SK-N-SH (cell line): ENCODE data around the gene LTB4R. TPM values are rescaled to one million over a fixed set of nuclear protein-coding genes. Genes with fewer than 3 reads are reported as not detected.

Experiments
- CTCF ChIA-PET: fragments of 300-600, 350-600 bp; formaldehyde crosslinking; extraction: SDS; loops from one replicate; lab custom pipeline; 2021; lab: Yijun Ruan, JAX
- POLR2A ChIA-PET: fragments of 350-600 bp; sonication (Branson Sonifier 250); formaldehyde crosslinking; extraction: SDS; loops from one replicate; lab custom pipeline; 2020; ENCODE audit warnings: antibody characterized with exemption, inconsistent platforms; lab: Yijun Ruan, JAX
- DNase-seq: peaks from one replicate; pipeline ENCODE4 v3.0.0; 2012
- H2AFZ ChIP-seq: fragments of 200-600 bp; sonication (generic); 2 replicates; pipeline ENCODE4 v1.8.1; 2016; ENCODE audit warnings: antibody characterized with exemption, mild to moderate bottlenecking, low read depth
- H3F3A ChIP-seq: fragments of 200-600 bp; sonication (generic); replicated peaks from 2 replicates; pipeline ENCODE3; 2016; ENCODE audit warnings: antibody characterized with exemption, mild to moderate bottlenecking; ENCODE audit not compliant: insufficient read depth
- H3K27ac ChIP-seq, 2 experiments: fragments of 200-500 bp in 1 of 2; fragments of 200-600 bp in 1 of 2; sonication (Bioruptor generic) in 1 of 2; sonication (generic), shearing (Covaris generic) in 1 of 2; 2 replicates each; pipeline versions ENCODE4 v1.5.1 to v1.6.1; 2014 to 2016; ENCODE audit warnings: low read depth in 2 of 2, inconsistent platforms in 1 of 2, low read length in 1 of 2, mild to moderate bottlenecking in 1 of 2, mixed read lengths in 1 of 2
- H3K27me3 ChIP-seq: fragments of 200-600 bp; sonication (generic), shearing (Covaris generic); 2 replicates; pipeline ENCODE4 v1.6.1; 2016; ENCODE audit warnings: mixed run types; ENCODE audit not compliant: insufficient read depth
- H3K36me3 ChIP-seq, 2 experiments: fragments of 200-500 bp in 1 of 2; fragments of 200-600 bp in 1 of 2; sonication (Bioruptor generic) in 1 of 2; sonication (generic) in 1 of 2; replicated peaks in 1 of 2; 2 replicates each; pipeline versions ENCODE3 to v1.5.1; 2014 to 2016; ENCODE audit warnings: low read length in 1 of 2, mild to moderate bottlenecking in 1 of 2; ENCODE audit not compliant: insufficient read depth in 2 of 2, control insufficient read depth in 1 of 2
- H3K4me1 ChIP-seq, 2 experiments: fragments of 200-500 bp in 1 of 2; fragments of 200-600 bp in 1 of 2; sonication (Bioruptor generic) in 1 of 2; sonication (generic), shearing (Covaris generic) in 1 of 2; 2 replicates each; pipeline versions ENCODE4 v1.5.1 to v1.6.1; 2014 to 2016; ENCODE audit warnings: low read depth in 1 of 2, low read length in 1 of 2, mixed run types in 1 of 2; ENCODE audit not compliant: insufficient read depth in 2 of 2, control insufficient read depth in 1 of 2
- H3K4me2 ChIP-seq: fragments of 200-600 bp; sonication (generic), shearing (Covaris generic); 2 replicates; pipeline ENCODE4 v1.6.1; 2017; ENCODE audit warnings: mixed run types
- H3K4me3 ChIP-seq, 2 experiments: fragments of 200-500 bp in 1 of 2; fragments of 200-600 bp in 1 of 2; sonication (Bioruptor generic) in 1 of 2; sonication (generic), shearing (Covaris generic) in 1 of 2; 2 replicates each; pipeline versions ENCODE4 v1.5.1 to v1.8.1; 2014 to 2016; ENCODE audit warnings: low read depth in 2 of 2, inconsistent platforms in 1 of 2, low read length in 1 of 2, mild to moderate bottlenecking in 1 of 2, mixed read lengths in 1 of 2, moderate library complexity in 1 of 2
- H3K79me2 ChIP-seq: fragments of 200-600 bp; sonication (generic); 2 replicates; pipeline ENCODE4 v1.8.1; 2017; ENCODE audit warnings: mild to moderate bottlenecking; ENCODE audit not compliant: insufficient read depth
- H3K9ac ChIP-seq: fragments of 200-600 bp; sonication (generic); 2 replicates; pipeline ENCODE4 v1.6.1; 2017; ENCODE audit warnings: mixed run types
- H3K9me2 ChIP-seq: fragments of 200-600 bp; sonication (generic); 2 replicates; pipeline ENCODE4 v1.6.1; 2017; ENCODE audit warnings: mixed run types
- H3K9me3 ChIP-seq: fragments of 200-600 bp; sonication (generic); 2 replicates; pipeline ENCODE4 v1.6.1; 2017; ENCODE audit warnings: mixed run types, mild to moderate bottlenecking, moderate library complexity
- H4K20me1 ChIP-seq: fragments of 200-600 bp; sonication (generic); 2 replicates; pipeline ENCODE4 v1.6.1; 2017; ENCODE audit warnings: mild to moderate bottlenecking, mixed run types; ENCODE audit not compliant: insufficient read depth
- CHD2 ChIP-seq: fragments of 150-350 bp; IDR thresholded peaks from 2 replicates; pipeline ENCODE4 v1.6.1; 2018; ENCODE audit warnings: low read length; ENCODE audit not compliant: partially characterized antibody
- ELF1 ChIP-seq: IDR thresholded peaks from 2 replicates; pipeline ENCODE4 v1.4.0; 2012
- EP300 ChIP-seq, 2 experiments: IDR thresholded peaks; 2 replicates each; pipeline versions ENCODE4 v1.4.0 to v1.6.1; 2012; ENCODE audit warnings: borderline replicate concordance in 1 of 2, low read depth in 1 of 2, low read length in 1 of 2
- FOSL2 ChIP-seq: IDR thresholded peaks from 2 replicates; pipeline ENCODE4 v1.4.0; 2012; ENCODE audit warnings: low read depth, mild to moderate bottlenecking, moderate library complexity, borderline replicate concordance
- FOXJ3 ChIP-seq: sonication (generic); formaldehyde crosslinking; IDR thresholded peaks from 2 replicates; pipeline ENCODE4 v1.5.1; 2020; ENCODE audit warnings: mild to moderate bottlenecking, missing genetic modification reagents
- FOXM1 ChIP-seq: IDR thresholded peaks from 2 replicates; pipeline ENCODE4 v1.4.0; 2012; ENCODE audit warnings: low read depth, mild to moderate bottlenecking
- GATA2 ChIP-seq: sonication (generic); formaldehyde crosslinking; IDR thresholded peaks from 2 replicates; pipeline ENCODE4 v1.5.0; 2020; ENCODE audit warnings: mild to moderate bottlenecking, missing genetic modification reagents
- MXI1 ChIP-seq: IDR thresholded peaks from 2 replicates; pipeline ENCODE4 v1.6.1; 2012; ENCODE audit warnings: mild to moderate bottlenecking, low read depth, low read length, improper control_type of control experiment
- NFIC ChIP-seq: IDR thresholded peaks from 2 replicates; pipeline ENCODE4 v1.4.0; 2012; ENCODE audit warnings: borderline replicate concordance
- NRF1 ChIP-seq: IDR thresholded peaks from 2 replicates; pipeline ENCODE4 v1.6.1; 2012; ENCODE audit warnings: low read depth, mild to moderate bottlenecking, low read length
- RCOR1 ChIP-seq: fragments of 150-350 bp; IDR thresholded peaks from 2 replicates; pipeline ENCODE4 v1.6.1; 2017; ENCODE audit warnings: antibody characterized with exemption, low read length
- RFX5 ChIP-seq: IDR thresholded peaks from 2 replicates; pipeline ENCODE4 v1.6.1; 2012; ENCODE audit warnings: mild to moderate bottlenecking, improper control_type of control experiment, low read length
- TAF1 ChIP-seq: IDR thresholded peaks from 2 replicates; pipeline ENCODE4 v1.6.1; 2012; ENCODE audit warnings: low read depth, mild to moderate bottlenecking, low read length, moderate library complexity, borderline replicate concordance
- TEAD4 ChIP-seq: IDR thresholded peaks from 2 replicates; pipeline ENCODE4 v1.4.0; 2012; ENCODE audit warnings: mild to moderate bottlenecking, borderline replicate concordance; ENCODE audit not compliant: insufficient read depth
- YY1 ChIP-seq: IDR thresholded peaks from 2 replicates; pipeline ENCODE4 v1.4.0; 2012; ENCODE audit warnings: low read depth, mild to moderate bottlenecking
- WGBS: methylation state at CpG from one replicate; pipeline ENCODE4 v1.1.6; 2017; ENCODE audit warnings: low lambda C conversion rate; 5-methylcytosine and 5-hydroxymethylcytosine counted together
- polyA plus RNA-seq, 3 experiments: library from polyadenylated mRNA; depleted of rRNA; stranded (reverse); fragments of >200 nt; gene quantifications; 2 replicates each; pipeline ENCODE4 v1.2.3, GENCODE V29; 2012
- TF ChIP-seq, protein P1 (sequence below): IDR thresholded peaks from 2 replicates; pipeline ENCODE4 v1.4.0; 2012; ENCODE audit warnings: low read depth, borderline replicate concordance
- TF ChIP-seq, protein P2 (sequence below): IDR thresholded peaks from 2 replicates; pipeline ENCODE4 v1.6.1; 2012; ENCODE audit warnings: mild to moderate bottlenecking, low read depth, low read length, moderate library complexity
- TF ChIP-seq, protein P3 (sequence below): fragments of 150-350 bp; IDR thresholded peaks from 2 replicates; pipeline ENCODE4 v1.6.1; 2016; ENCODE audit warnings: mild to moderate bottlenecking, low read depth, low read length
- TF ChIP-seq, protein P4 (sequence below): fragments of 200-600 bp; sonication (generic); IDR thresholded peaks from 2 replicates; pipeline ENCODE4 v1.6.1; 2017; ENCODE audit warnings: antibody characterized with exemption, mild to moderate bottlenecking, moderate library complexity

The LTB4R gene
- polyA plus RNA-seq, 1 of the 3 experiments (the other 2 are of a cell fraction) = 11.9 TPM

DNA sequence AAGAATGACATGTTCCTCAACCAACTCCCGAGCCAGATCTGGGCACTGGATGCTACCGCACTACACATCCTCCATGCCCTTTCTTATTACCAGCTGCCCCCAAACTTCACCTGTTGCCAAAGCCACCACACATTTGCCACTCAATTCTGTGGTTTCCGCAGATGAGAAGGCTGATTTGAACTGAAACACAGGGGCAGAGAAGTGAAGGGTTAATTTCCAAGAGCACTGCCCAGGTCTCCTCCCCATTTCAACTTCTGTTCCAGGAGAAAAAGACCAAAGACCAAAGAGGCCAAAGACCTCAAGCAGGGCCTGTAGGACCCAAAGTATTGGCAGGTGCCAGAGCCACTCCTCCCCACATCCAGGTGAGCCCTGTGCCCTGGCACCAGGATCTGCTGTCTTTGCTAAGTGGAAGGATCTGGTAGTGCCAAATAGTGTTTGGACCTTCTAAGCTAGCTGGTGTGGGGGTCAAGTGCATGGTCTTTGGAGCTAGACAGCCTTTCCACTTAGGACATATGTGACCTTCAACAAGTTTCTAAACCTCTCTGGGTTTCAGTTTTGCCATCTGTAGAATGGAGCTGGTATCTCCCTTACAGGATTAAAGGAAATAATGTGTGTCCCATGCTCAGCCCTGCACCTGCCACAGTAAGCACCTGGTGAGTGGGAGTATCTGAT lies 19.7 kb upstream of the LTB4R start:
- no peak overlapping the region for H3K4me2 ChIP-seq

DNA sequence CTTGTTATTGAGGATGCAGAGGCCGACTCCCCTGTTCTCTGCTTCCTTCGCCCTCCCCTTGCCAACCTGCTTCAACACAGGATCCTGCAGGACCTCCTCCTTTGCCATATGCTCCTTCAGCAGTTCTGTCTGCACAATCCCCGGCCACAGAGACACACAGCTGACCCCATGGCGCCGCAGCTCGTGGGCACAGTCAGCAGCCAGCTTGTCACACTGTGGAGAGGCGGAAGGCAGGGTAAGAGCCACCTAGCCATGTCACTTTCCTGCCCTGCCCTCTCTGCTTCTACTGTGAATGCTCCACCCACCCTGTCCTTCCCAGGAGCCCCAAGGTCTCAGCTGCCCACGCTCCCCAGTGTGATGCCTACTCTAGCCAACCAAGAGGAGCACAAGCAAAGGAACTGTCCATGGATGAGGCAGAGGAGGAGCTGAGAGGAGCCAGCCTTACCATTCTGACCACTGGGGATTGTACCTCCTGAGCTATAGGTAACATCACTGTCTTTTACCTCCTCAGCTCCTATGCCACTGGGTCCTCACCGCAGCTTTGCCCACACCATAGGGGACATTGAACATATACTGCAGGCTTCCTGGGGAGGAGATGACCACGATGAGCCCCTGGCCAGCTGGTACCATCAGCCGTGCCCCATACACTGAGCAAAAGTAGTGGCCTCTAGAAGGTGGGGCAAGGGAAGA lies 19.0 kb upstream of the LTB4R start:
- WGBS = 86% methylated on average over 10 of the region's 11 CpGs
- TF ChIP-seq EP300 (IDR thresholded peaks at IDR 0.05; ENCODE audit: borderline replicate concordance in 1 of 2, low read depth in 1 of 2, low read length in 1 of 2) (no peak), FOXM1 (no peak), FOSL2 (no peak), NFIC (no peak), NRF1 (no peak), YY1 (no peak), RFX5 (no peak), ELF1 (no peak)
- TF ChIP-seq, protein P1, sequence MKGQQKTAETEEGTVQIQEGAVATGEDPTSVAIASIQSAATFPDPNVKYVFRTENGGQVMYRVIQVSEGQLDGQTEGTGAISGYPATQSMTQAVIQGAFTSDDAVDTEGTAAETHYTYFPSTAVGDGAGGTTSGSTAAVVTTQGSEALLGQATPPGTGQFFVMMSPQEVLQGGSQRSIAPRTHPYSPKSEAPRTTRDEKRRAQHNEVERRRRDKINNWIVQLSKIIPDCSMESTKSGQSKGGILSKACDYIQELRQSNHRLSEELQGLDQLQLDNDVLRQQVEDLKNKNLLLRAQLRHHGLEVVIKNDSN = no peak
- TF ChIP-seq, protein P2, sequence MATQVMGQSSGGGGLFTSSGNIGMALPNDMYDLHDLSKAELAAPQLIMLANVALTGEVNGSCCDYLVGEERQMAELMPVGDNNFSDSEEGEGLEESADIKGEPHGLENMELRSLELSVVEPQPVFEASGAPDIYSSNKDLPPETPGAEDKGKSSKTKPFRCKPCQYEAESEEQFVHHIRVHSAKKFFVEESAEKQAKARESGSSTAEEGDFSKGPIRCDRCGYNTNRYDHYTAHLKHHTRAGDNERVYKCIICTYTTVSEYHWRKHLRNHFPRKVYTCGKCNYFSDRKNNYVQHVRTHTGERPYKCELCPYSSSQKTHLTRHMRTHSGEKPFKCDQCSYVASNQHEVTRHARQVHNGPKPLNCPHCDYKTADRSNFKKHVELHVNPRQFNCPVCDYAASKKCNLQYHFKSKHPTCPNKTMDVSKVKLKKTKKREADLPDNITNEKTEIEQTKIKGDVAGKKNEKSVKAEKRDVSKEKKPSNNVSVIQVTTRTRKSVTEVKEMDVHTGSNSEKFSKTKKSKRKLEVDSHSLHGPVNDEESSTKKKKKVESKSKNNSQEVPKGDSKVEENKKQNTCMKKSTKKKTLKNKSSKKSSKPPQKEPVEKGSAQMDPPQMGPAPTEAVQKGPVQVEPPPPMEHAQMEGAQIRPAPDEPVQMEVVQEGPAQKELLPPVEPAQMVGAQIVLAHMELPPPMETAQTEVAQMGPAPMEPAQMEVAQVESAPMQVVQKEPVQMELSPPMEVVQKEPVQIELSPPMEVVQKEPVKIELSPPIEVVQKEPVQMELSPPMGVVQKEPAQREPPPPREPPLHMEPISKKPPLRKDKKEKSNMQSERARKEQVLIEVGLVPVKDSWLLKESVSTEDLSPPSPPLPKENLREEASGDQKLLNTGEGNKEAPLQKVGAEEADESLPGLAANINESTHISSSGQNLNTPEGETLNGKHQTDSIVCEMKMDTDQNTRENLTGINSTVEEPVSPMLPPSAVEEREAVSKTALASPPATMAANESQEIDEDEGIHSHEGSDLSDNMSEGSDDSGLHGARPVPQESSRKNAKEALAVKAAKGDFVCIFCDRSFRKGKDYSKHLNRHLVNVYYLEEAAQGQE = no peak
- TF ChIP-seq, protein P3, sequence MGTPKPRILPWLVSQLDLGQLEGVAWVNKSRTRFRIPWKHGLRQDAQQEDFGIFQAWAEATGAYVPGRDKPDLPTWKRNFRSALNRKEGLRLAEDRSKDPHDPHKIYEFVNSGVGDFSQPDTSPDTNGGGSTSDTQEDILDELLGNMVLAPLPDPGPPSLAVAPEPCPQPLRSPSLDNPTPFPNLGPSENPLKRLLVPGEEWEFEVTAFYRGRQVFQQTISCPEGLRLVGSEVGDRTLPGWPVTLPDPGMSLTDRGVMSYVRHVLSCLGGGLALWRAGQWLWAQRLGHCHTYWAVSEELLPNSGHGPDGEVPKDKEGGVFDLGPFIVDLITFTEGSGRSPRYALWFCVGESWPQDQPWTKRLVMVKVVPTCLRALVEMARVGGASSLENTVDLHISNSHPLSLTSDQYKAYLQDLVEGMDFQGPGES = no peak

More for the DNA sequence above, 19.7 kb upstream of the LTB4R start:
- H3K9me3 ChIP-seq = no peaks in the 10 kb centered on the region
- DNase-seq = no peak
- no peak overlapping the region for H2AFZ ChIP-seq
- no peaks in the 10 kb centered on the region for H3K79me2 ChIP-seq
- no peak overlapping the region for H3K4me3 ChIP-seq
- ChIA-PET POLR2A (interaction anchor here (0.6 to 1.4 kb wide), 2 partner anchors 20 to 64 kb away, joined by 3 to 6 read pairs; partner anchors contain the start of gene RABGGTA), CTCF (interaction anchor here (0.8 to 6.2 kb wide), 7 partner anchors 9 to 140 kb away, joined by 3 to 43 read pairs (median 4); partner anchors contain the start of genes CIDEB and TINF2)
- no peaks in the 10 kb centered on the region for H3K9me2 ChIP-seq
- H3K27ac ChIP-seq = no peak overlapping the region
- H3K27me3 ChIP-seq = no peaks in the 10 kb centered on the region
- WGBS = 87% methylated on average over 3 of the region's 3 CpGs
- H3K4me1 ChIP-seq = peaks cover 0 to 2% of the 10 kb centered on the region in 2 experiments; a peak in 2 of 4 replicates
- peaks cover 14 to 45% of the 10 kb centered on the region in 2 experiments for H3K36me3 ChIP-seq
- H3F3A ChIP-seq = peaks cover 3% of the 10 kb centered on the region
- H3K9ac ChIP-seq = no peak overlapping the region
- H4K20me1 ChIP-seq = no peaks in the 10 kb centered on the region
- TF ChIP-seq RCOR1 (no peak), MXI1 (no peak), FOXJ3 (CRISPR knock-in tag) (no peak), GATA2 (CRISPR knock-in tag) (no peak), RFX5 (no peak), NFIC (no peak), TEAD4 (no peak), TAF1 (no peak), EP300 (IDR thresholded peaks at IDR 0.05; ENCODE audit: borderline replicate concordance in 1 of 2, low read depth in 1 of 2, low read length in 1 of 2) (no peak), CHD2 (no peak)
- TF ChIP-seq, protein P4, sequence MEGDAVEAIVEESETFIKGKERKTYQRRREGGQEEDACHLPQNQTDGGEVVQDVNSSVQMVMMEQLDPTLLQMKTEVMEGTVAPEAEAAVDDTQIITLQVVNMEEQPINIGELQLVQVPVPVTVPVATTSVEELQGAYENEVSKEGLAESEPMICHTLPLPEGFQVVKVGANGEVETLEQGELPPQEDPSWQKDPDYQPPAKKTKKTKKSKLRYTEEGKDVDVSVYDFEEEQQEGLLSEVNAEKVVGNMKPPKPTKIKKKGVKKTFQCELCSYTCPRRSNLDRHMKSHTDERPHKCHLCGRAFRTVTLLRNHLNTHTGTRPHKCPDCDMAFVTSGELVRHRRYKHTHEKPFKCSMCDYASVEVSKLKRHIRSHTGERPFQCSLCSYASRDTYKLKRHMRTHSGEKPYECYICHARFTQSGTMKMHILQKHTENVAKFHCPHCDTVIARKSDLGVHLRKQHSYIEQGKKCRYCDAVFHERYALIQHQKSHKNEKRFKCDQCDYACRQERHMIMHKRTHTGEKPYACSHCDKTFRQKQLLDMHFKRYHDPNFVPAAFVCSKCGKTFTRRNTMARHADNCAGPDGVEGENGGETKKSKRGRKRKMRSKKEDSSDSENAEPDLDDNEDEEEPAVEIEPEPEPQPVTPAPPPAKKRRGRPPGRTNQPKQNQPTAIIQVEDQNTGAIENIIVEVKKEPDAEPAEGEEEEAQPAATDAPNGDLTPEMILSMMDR = no peak

More for the DNA sequence above, 19.0 kb upstream of the LTB4R start:
- no peak overlapping the region for H3K4me2 ChIP-seq
- peaks cover 0 to 3% of the 10 kb centered on the region in 2 experiments; a peak in 2 of 4 replicates for H3K4me1 ChIP-seq
- H3K9me2 ChIP-seq = no peaks in the 10 kb centered on the region
- no peak overlapping the region for H3K27ac ChIP-seq
- ChIA-PET POLR2A (interaction anchor here (1.4 kb wide), 1 partner anchor 21 kb away, joined by 6 read pairs; the partner anchor contains the start of gene RABGGTA), CTCF (interaction anchor here (0.8 to 6.2 kb wide), 5 partner anchors 11 to 139 kb away, joined by 3 to 43 read pairs (median 18); partner anchors contain the start of genes CIDEB and TINF2)
- DNase-seq = no peak
- no peaks in the 10 kb centered on the region for H3K9me3 ChIP-seq
- no peak overlapping the region for H2AFZ ChIP-seq
- no peaks in the 10 kb centered on the region for H3K27me3 ChIP-seq
- H3F3A ChIP-seq = peaks cover 6% of the 10 kb centered on the region
- no peak overlapping the region for H3K4me3 ChIP-seq
- no peaks in the 10 kb centered on the region for H4K20me1 ChIP-seq
- no peaks in the 10 kb centered on the region for H3K79me2 ChIP-seq
- no peak overlapping the region for H3K9ac ChIP-seq
- peaks cover 14 to 45% of the 10 kb centered on the region in 2 experiments for H3K36me3 ChIP-seq
